GM18870 (cell line): ENCODE data around the gene SLC35A2.

Source experiments
- ATAC-seq: cut with Tn5 transposase; IDR thresholded peaks from one replicate; pipeline ENCODE4 v1.9.1; 2021; ENCODE audit warnings: moderate library complexity; ENCODE audit not compliant: unreplicated experiment

SLC35A2 gene

DNA sequence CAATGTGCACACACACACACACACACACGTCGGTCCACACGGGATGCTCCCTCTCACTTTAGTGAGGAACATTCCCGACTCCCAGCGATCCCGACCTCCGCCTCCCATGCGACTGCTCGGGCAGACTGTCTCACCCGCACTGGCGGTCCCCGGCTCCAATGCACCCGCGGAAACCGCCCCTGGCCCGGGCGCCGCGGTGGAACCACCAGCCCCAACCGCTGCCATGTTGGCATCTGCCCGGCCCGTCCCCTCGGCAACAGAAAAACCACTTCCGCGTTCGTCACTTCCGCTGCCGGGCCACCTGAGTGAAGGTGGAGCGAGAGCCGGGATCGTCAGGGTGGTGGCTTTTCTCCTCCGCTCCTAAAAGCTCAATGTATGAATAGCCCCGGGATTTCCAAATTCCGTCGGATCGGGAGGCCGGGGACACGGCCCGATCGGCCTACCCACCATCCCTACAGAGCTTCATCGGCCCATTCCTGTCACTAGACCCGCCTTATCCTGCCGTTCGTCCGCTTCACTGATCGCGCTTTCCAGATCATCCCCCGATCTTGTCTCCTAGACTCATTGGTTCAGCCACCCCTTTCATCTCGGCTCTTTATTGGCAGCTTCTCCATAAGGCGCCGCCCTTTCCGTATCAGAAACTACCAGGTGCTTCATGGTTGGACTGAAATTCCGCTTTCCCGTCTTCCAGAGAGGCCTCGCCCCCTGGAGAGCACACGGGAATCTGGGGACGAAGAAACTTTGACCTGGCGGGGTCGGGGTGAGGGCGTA lies at the start of gene SLC35A2:
Gene SLC35A2 (minus strand): TSS at position 235 of the 771 bp plus-strand sequence. CDS start 10 bp downstream, at position 225.
- ATAC-seq, result peak; percentile 51

GRCh38 chrX:48960291-48960690 lies 48.8 kb upstream of the SLC35A2 start:
- ATAC-seq, result no peak

DNA sequence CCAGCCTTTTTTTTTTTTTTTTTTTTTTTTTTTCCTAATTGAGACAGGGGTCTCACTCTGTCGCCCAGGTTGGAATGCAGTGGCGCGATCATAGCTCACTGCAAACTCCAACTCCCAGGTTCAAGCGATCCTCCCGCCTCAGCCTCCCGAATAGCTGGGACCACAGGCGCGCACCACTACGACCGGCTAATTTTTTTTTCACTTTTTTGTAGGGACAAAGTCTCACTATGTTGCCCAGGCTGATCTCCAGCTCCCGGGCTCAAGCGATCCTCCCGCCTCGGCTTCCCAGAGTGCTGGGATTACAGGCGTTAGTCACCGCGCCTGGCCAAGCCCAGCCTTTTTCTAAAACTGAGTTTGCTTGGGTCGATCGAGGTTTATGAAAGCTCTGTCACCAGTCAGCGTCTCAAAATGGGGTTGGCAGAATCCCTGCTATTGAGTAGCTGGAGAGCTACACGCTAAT lies 47.2 kb upstream of the SLC35A2 start:
- no peak for ATAC-seq

DNA sequence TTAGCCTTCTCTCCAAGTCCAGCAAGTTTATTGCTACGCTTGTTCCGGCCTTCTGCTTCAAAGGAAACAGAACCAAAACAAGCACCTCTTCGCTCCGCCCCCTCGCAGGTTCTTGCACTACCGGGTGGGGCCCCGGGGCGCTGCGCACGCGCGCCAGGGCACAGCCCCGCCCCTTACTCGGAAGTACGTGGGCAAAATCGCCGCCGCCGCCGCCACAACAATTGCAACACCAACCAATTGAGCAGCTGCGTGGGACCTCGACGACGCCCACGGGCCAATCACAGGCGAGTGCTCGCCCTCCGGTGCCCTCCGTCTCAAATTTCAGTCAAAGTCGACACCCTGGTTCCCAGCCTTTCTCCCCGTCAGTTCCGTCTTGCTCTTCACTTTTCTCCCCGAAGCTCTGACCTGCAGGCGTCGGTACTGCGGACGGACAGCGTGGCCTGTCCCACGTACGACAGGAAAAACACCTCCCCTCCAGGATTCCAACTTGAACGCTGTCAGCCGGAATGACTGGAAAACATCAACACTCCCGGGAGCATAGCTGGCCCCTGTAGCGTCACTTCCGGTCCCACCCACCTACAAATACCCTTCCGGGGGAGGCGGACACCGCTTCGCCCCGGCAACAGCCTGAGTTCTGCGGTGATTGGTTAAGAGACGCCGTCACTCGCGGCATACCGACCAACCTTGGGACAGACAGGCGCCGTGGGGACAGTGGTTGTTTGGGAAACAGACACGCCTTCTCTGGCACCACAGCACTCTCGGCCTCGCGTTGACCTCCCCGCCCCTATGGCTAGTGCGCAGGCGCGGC lies 46.6 kb upstream of the SLC35A2 start:
- ATAC-seq, result peak; percentile 88

DNA sequence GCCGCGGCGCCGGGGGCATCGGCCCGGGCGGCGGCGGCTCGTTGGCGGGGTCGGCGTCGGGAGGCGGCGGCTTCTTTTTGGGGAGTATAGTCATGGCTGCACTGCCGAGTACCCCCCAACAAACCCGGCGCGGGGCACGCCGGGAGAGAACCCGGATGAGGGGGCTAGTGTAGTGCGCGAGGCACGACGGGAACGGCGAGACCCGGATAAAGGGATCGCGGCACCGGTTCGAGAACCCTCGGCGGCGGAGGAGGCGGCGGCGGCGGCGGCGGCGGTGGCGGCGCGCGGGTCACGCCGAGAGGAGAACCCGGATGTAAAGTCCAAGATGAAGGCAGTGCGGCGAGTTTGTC lies 46.0 kb upstream of the SLC35A2 start, which contains the start of gene OTUD5:
Gene OTUD5 (minus strand): TSS at position 131 of the 350 bp plus-strand sequence. CDS start 37 bp downstream, at position 94.
- ATAC-seq, result no peak

- no peak for ATAC-seq
Measured at GRCh38 chrX:48956728-48957414, 45.4 kb upstream of the SLC35A2 start.

DNA sequence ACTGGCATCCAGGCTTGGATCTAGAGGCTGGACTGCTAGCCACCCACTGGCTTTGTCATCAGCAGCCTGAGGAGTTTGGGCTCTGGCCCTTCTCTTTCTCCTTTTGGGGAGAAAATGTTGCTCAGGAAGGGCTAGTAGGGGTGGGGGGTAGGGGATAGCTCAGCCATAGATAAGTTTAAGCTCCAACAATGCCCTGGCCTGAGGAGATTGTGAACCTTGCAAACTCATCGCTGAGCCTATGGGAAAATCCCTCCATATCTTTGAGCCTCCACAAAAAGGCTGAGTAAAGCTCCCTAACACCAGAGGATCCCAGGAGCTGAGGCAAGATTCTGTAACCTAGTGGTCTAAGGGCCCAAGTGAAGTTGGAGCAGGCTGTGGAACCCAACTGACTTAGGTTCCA lies 37.1 kb upstream of the SLC35A2 start:
- ATAC-seq, result no peak

DNA sequence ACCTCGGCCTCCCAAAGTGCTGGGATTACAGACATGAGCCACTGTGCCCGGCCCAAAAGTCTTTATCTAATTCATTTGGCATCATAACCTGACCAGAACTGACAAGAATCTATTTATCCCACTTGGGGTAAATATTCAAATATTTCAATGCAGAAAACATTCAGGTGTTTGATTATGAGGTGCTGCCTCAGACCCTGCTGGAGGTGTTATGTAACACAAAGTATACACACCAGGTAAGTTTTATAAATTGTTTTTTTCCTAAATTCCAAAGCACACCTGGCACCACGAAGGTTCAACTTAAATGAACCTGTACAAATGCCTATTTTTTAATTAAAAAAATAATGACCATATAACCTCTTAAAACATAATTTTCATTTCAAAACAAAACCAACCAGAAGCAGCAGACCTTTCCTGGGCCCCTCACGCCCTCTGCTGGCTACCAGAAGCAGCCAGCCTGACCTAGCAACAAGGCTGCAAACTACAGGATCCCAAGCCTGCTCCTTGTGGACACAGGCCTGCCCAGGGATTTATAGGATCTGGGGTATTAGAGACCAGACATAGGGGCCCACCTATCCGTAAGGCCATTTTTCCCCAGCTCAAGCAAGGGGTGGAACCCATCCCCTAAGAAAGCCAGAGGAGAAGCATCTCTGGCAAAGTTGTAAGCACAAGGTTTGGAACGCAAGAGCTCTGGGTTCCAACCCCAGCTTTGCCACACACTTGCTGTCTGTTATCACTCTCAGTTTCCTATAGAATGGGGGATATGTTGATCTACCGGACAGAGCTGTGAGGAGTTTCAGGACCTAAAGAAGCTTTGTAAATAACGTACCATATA lies 34.3 kb upstream of the SLC35A2 start:
- no peak for ATAC-seq

GRCh38 chrX:48942895-48943294 lies 31.4 kb upstream of the SLC35A2 start:
- no peak for ATAC-seq

GRCh38 chrX:48940404-48940955 lies 29.0 kb upstream of the SLC35A2 start:
- ATAC-seq, result no peak

DNA sequence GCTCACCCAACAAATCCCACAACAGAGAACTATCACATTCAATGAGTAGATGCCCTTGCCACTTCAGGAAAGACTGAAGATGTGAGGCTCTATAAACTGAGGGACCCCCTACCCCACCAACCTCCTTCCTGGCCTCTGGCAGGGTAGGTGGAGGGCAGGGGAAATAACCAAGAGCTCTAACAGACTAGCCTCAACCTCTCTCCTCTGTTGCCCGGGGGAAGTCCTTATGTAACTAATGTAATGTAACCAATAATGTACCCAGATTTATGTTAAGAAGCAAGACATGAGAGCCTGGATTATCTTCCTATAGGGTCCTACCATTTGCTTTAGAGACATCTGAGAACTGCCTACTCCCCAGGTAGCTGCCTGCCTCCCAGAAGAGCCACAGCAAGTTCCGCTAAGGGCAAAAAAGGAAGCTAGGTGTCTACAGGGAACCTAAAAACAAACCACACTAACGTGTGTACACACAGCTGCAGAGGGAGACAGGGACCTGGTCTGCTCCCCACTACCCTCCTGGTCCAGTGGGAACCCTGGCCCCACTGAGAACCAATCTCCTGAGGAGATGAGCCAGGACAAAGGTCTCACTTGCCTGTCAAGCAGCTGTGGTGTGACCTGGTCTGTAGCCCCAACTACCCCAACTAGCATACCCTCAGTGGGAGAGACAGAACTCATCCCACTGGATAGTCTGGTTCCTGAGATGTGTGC lies 28.2 kb upstream of the SLC35A2 start:
- no peak for ATAC-seq

- ATAC-seq, result peak; percentile 59
Measured at GRCh38 chrX:48938721-48939425, 27.4 kb upstream of the SLC35A2 start.

DNA sequence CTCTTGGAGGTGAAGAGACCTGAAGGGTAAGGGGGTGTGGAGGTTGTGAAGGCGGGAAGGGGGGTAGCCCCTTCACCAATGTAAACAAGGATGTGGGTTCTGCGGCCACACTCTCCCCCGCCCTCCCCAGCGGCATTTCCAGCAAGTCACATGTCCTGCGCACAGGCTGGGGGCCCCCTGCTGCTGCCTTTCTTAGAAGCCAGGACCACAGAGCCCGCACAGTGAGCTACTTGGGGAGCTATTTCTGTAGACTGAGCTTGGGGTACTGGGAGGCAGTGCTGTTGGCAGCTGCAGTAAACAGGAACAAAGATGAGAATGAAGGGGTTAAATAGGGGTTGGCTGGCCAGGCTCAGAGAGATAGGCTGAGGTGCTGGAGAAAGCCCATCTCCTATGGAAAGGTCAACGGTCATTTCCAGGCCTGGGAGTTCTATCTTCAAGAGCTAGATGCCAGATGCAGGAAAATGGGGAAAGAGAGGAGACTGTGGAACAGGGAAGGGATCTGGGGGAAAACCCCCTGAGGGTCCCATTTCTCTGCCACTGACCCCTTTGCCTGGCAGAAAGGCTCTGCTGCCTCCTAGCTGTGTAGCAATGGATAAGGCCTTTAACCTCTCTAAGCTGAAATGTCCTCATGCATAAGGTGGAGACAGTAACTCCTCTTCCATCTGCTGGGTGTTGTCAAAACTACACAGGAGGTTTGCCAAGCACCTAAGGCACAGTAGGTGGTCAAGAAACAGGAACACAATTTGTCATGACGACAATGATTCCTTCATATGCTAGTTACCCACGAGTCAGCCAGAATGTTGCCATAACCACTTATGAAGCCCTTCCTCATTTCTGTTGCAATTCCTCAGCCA lies 25.8 kb upstream of the SLC35A2 start:
- peak; percentile 46 for ATAC-seq

GRCh38 chrX:48936429-48937053 lies 25.1 kb upstream of the SLC35A2 start:
- ATAC-seq, result peak; percentile 2

GRCh38 chrX:48935301-48935670 lies 23.8 kb upstream of the SLC35A2 start:
- ATAC-seq, result no peak

- no peak for ATAC-seq
Measured at GRCh38 chrX:48934581-48935300, 23.3 kb upstream of the SLC35A2 start.

- no peak for ATAC-seq
Measured at GRCh38 chrX:48933757-48934156, 22.3 kb upstream of the SLC35A2 start.
